ENCODE measurements around the gene ARMC3. TPM values are rescaled to one million over a fixed set of nuclear protein-coding genes. Genes with fewer than 3 reads are reported as not detected.

The ARMC3 gene
- total RNA-seq, 1 experiment from 2014 or later, result 0.28 TPM

DNA sequence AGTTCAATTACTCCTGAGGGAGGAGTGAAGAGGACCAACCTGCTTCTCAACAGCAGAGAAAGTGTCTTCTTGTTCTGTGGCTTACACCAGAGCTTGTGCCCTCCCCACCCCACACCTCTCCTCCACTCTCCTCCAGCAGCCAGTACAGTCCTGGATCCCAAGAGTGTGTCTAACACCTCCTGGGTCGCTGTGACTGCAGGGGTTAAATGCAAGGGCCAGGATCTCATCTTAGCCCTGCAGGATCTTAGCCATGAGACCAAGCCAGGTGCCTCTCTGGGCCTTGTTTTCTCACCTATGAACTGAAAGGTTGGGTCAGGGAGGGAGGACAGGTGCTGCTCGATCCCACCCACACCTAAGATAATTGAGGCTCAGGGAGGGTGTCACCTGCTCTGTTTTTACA lies 133.1 kb downstream of the ARMC3 start:
- CTCF ChIA-PET, result no interaction called here
- peak; percentile 46 for ATAC-seq
- H3K36me3 Mint-ChIP-seq, result peaks cover 24% of the 10 kb centered on the region

More for the DNA sequence above, 133.1 kb downstream of the ARMC3 start:
- Mint-ChIP-seq H3K27ac (peak overlapping the region; percentile 42; the same call in 1 of the 2 replicates), H3K4me1 (peaks cover 50% of the 10 kb centered on the region), H3K27me3 (ENCODE audit: low read depth) (peaks cover 5% of the 10 kb centered on the region; the same call in 1 of the 2 replicates), H3K4me3 (no peak overlapping the region), H3K9me3 (peaks cover 24% of the 10 kb centered on the region)
- no peak for TF ChIP-seq FOXP1 (CRISPR knock-in tag; IDR thresholded peaks at IDR 0.05; ENCODE audit: borderline replicate concordance)
- TF ChIP-seq, protein P1, sequence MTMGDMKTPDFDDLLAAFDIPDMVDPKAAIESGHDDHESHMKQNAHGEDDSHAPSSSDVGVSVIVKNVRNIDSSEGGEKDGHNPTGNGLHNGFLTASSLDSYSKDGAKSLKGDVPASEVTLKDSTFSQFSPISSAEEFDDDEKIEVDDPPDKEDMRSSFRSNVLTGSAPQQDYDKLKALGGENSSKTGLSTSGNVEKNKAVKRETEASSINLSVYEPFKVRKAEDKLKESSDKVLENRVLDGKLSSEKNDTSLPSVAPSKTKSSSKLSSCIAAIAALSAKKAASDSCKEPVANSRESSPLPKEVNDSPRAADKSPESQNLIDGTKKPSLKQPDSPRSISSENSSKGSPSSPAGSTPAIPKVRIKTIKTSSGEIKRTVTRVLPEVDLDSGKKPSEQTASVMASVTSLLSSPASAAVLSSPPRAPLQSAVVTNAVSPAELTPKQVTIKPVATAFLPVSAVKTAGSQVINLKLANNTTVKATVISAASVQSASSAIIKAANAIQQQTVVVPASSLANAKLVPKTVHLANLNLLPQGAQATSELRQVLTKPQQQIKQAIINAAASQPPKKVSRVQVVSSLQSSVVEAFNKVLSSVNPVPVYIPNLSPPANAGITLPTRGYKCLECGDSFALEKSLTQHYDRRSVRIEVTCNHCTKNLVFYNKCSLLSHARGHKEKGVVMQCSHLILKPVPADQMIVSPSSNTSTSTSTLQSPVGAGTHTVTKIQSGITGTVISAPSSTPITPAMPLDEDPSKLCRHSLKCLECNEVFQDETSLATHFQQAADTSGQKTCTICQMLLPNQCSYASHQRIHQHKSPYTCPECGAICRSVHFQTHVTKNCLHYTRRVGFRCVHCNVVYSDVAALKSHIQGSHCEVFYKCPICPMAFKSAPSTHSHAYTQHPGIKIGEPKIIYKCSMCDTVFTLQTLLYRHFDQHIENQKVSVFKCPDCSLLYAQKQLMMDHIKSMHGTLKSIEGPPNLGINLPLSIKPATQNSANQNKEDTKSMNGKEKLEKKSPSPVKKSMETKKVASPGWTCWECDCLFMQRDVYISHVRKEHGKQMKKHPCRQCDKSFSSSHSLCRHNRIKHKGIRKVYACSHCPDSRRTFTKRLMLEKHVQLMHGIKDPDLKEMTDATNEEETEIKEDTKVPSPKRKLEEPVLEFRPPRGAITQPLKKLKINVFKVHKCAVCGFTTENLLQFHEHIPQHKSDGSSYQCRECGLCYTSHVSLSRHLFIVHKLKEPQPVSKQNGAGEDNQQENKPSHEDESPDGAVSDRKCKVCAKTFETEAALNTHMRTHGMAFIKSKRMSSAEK (CRISPR knock-in tag; IDR thresholded peaks at IDR 0.05; ENCODE audit: borderline replicate concordance), result no peak
- no peak for TF ChIP-seq SMAD3 (CRISPR knock-in tag; IDR thresholded peaks at IDR 0.05; ENCODE audit: borderline replicate concordance)
- TF ChIP-seq RORB (CRISPR knock-in tag; IDR thresholded peaks at IDR 0.05), result no peak
- TF ChIP-seq NFE2L1 (CRISPR knock-in tag; IDR thresholded peaks at IDR 0.05), result no peak
- TF ChIP-seq IRF1 (CRISPR knock-in tag; IDR thresholded peaks at IDR 0.05), result no peak
- TF ChIP-seq MXD4 (CRISPR knock-in tag; IDR thresholded peaks at IDR 0.05; ENCODE audit: borderline replicate concordance), result no peak
- no peak for TF ChIP-seq MLX (CRISPR knock-in tag; IDR thresholded peaks at IDR 0.05)
- TF ChIP-seq, protein P2, sequence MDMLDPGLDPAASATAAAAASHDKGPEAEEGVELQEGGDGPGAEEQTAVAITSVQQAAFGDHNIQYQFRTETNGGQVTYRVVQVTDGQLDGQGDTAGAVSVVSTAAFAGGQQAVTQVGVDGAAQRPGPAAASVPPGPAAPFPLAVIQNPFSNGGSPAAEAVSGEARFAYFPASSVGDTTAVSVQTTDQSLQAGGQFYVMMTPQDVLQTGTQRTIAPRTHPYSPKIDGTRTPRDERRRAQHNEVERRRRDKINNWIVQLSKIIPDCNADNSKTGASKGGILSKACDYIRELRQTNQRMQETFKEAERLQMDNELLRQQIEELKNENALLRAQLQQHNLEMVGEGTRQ (CRISPR knock-in tag; IDR thresholded peaks at IDR 0.05), result no peak
- TF ChIP-seq CDX4 (CRISPR knock-in tag; IDR thresholded peaks at IDR 0.05; ENCODE audit: borderline replicate concordance), result no peak
- TF ChIP-seq HMGA2 (CRISPR knock-in tag; IDR thresholded peaks at IDR 0.05), result no peak
- TF ChIP-seq, protein P3, sequence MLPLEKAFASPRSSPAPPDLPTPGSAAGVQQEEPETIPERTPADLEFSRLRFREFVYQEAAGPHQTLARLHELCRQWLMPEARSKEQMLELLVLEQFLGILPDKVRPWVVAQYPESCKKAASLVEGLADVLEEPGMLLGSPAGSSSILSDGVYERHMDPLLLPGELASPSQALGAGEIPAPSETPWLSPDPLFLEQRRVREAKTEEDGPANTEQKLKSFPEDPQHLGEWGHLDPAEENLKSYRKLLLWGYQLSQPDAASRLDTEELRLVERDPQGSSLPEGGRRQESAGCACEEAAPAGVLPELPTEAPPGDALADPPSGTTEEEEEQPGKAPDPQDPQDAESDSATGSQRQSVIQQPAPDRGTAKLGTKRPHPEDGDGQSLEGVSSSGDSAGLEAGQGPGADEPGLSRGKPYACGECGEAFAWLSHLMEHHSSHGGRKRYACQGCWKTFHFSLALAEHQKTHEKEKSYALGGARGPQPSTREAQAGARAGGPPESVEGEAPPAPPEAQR (CRISPR knock-in tag; IDR thresholded peaks at IDR 0.05), result no peak
- no peak for TF ChIP-seq ZNF281 (CRISPR knock-in tag; IDR thresholded peaks at IDR 0.05)
- TF ChIP-seq EMX1 (CRISPR knock-in tag; IDR thresholded peaks at IDR 0.05), result no peak
- TF ChIP-seq RELA (CRISPR knock-in tag; IDR thresholded peaks at IDR 0.05; ENCODE audit: borderline replicate concordance), result no peak
- POLR2A ChIA-PET, result no interaction called here
- DNase-seq (ENCODE audit: low spot score), result no peak
